Measurements from ENCODE around the gene CEACAM1.
"Not testable (repeated sequence)": the region's sequence is repeated elsewhere in the genome, so short reads cannot be mapped to it uniquely, and the experiment has no call there.

Gene CEACAM1

DNA sequence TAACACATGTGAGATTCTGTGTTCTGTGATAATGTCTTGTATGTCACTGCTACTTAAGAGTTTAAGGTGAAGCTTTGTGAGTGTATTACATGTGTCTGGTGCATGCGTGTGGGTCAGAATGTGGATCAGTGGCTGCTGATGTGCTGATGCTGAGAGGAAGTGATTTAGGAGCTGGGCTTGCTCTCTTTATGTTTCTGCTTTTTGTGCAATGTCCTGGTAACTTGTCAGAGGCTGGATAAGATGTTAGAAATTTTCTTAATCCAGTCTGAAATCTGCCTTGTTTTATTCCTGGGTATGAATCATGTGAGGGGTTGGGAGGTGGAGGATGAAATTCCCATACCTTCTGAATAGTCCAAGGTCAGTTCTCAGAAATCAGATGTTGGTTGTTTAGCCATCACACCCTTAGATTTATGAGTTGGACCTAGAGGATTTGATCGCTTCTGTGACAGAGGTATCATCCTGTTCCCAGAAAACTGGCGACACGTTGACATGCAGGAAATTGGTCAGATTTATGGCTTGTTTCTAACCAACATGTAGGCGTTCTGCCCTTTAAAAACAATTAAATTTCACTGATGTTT lies 61.0 kb downstream of the CEACAM1 start:
- DNase-seq (ENCODE audit: low spot score) = no peak
- TF ChIP-seq, protein P1, sequence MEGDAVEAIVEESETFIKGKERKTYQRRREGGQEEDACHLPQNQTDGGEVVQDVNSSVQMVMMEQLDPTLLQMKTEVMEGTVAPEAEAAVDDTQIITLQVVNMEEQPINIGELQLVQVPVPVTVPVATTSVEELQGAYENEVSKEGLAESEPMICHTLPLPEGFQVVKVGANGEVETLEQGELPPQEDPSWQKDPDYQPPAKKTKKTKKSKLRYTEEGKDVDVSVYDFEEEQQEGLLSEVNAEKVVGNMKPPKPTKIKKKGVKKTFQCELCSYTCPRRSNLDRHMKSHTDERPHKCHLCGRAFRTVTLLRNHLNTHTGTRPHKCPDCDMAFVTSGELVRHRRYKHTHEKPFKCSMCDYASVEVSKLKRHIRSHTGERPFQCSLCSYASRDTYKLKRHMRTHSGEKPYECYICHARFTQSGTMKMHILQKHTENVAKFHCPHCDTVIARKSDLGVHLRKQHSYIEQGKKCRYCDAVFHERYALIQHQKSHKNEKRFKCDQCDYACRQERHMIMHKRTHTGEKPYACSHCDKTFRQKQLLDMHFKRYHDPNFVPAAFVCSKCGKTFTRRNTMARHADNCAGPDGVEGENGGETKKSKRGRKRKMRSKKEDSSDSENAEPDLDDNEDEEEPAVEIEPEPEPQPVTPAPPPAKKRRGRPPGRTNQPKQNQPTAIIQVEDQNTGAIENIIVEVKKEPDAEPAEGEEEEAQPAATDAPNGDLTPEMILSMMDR (IDR thresholded peaks at IDR 0.05) = no peak
- no peak overlapping the region for H3K4me3 ChIP-seq
- no peak overlapping the region for H3K27ac ChIP-seq

DNA sequence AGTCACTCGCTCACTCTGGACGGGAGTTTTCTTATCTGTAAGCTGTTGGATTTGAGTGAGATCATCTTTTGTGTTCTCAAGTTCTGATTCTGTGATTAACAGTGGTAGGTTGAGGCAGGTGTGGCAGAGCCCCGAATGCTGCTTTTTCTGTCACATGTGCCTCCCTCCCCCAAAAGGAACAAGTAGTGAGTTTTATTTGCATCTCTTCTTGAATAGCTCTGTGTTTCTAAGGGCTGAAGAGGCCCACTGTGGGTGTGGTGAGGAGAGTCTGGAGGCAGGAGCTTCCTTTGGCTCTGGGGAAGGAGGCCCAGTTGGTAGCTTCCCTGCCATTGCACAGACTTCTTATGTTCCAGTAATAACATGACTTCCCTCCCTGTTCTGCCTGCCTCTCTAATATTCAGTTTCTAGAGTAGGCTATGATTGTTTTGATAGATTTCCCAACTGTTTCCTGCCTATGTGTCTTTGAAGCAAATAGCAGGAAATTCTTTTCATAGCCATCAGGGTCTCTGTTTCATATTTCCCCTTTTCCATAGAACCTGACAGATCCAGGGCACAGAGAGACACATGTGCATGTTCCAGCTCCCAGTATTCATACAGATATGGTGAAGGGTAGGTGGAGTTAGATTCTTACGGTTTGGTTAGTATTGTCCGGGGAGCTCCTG lies 61.6 kb downstream of the CEACAM1 start:
- DNase-seq (ENCODE audit: low spot score) = no peak
- no peak overlapping the region for H3K27ac ChIP-seq
- TF ChIP-seq, protein P1 (IDR thresholded peaks at IDR 0.05) = no peak
- H3K4me3 ChIP-seq = no peak overlapping the region

DNA sequence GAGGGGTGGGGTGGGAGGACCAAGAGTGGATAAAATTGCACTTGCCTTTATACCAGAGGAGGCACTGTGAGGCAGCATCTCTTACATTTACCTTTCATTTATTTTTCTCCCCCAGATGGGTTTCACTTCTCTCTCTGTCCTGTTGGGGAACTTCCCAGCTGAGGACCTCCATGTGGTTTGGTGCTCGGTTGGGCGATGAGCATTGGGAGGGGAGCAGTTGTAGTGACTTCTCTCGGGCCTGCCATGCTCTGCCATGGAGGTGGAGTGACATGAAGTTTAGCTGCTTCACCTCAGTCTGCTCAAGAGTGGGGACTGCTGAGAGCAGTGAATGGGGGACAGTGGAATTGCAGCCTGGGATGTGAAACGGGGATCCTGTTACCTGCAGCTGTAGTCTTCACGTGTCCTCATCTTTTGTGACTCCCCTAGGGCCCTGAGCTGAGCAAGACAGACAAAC lies 62.4 kb downstream of the CEACAM1 start:
- no peak overlapping the region for H3K4me3 ChIP-seq
- TF ChIP-seq, protein P1 (IDR thresholded peaks at IDR 0.05) = no peak
- H3K27ac ChIP-seq = no peak overlapping the region
- no peak for DNase-seq (ENCODE audit: low spot score)

DNA sequence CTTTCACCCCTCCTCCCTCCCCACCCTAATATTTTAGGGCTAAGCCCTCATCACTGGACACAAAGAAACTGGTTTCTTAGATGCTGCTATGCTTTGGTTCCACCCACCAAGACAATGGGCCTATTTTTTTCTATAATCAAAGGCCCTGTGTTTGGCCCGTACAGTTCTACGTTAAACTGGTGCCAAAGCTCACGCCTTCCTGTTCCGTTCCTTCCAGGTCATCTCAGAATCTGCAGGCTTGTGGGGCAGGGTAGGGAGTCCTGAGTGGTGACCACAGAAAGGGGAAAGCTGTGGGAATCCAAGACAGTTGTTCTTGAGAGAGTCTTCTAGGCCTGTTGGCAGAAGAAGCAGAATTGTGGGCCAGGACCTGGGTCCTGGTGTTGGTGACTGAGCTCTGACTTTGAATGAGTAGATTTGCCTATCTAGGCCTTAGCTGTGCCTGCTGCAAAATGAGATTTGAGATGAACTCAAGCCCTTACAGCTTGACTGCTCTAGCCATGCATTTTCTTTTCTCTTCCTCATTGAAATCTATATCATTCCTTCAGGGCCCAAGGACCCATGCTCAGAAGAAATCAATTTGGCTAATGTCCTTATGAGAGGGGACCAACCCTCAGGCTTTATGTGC lies 66.5 kb downstream of the CEACAM1 start:
- Histone ChIP-seq H3K4me3 (no peak overlapping the region), H3K27ac (no peak overlapping the region)
- TF ChIP-seq, protein P1 (IDR thresholded peaks at IDR 0.05) = no peak
- DNase-seq (ENCODE audit: low spot score) = no peak

DNA sequence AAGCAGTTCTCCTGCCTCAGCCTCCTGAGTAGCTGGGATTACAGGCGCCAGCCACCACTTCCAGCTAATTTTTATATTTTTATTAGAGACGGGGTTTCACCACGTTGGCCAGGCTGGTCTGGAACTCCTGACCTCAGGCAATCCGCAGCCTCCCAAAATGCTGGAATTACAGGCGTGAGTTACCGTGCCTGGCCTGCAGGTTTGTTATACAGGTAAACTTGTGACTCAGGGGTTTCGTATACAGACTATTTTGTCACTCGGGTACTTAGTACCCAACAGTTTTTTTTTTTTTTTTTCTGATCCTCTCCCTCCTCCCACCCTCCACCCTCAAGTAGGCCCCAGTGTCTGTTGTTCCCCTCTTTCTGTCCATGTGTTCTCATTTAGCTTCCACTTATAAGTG lies 67.0 kb downstream of the CEACAM1 start:
- not testable (repeated sequence) for H3K4me3 ChIP-seq; DNase-seq (ENCODE audit: low spot score); H3K27ac ChIP-seq

DNA sequence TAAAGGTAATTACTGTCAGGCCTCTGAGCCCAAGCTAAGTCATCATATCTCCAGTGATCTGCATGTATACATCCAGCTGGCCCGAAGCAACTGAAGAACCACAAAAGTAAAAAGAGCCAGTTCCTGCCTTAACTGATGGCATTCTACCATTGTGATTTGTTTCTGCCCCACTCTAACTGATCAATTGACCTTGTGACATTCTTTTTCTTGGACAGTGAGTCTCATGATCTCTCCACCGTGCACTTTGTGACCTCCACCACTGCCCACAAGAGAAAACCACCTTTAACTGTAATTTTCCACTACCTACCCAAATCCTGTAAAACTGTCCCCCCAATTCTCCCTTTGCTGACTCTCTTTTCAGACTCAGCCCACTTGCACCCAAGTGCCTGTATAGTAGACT lies 68.4 kb downstream of the CEACAM1 start:
- Histone ChIP-seq H3K27ac (no peak overlapping the region), H3K4me3 (no peak overlapping the region)
- DNase-seq (ENCODE audit: low spot score) = no peak
- TF ChIP-seq, protein P1 (IDR thresholded peaks at IDR 0.05) = no peak
